SU-DHL-6 (cell line): Measurements from ENCODE around the gene BCAN.

Experiments
- H2AFZ ChIP-seq: fragments of 200-600 bp; sonication (generic); 2 replicates; pipeline ENCODE4 v1.6.1; 2014; ENCODE audit warnings: low read depth, mild to moderate bottlenecking, moderate library complexity, mixed read lengths, antibody characterized with exemption, low read length; ENCODE audit not compliant: severe bottlenecking
- H3F3A ChIP-seq: fragments of 200-600 bp; shearing (Covaris generic); 2 replicates; pipeline ENCODE4 v1.6.0; 2016; ENCODE audit warnings: antibody characterized with exemption, mild to moderate bottlenecking; ENCODE audit not compliant: insufficient read depth
- H3K27ac ChIP-seq: fragments of 200-600 bp; sonication (generic); 2 replicates; pipeline ENCODE4 v1.5.1; 2016; ENCODE audit warnings: low read depth, mild to moderate bottlenecking, low read length, moderate library complexity, mixed read lengths
- H3K27me3 ChIP-seq: fragments of 200-600 bp; sonication (generic), shearing (Covaris generic); 2 replicates; pipeline ENCODE4 v1.6.0; 2014; ENCODE audit warnings: mild to moderate bottlenecking, low read length
- H3K36me3 ChIP-seq: fragments of 200-600 bp; sonication (generic); 2 replicates; pipeline ENCODE4 v1.6.1; 2014; ENCODE audit warnings: mild to moderate bottlenecking, low read length, mixed read lengths
- H3K4me2 ChIP-seq: fragments of 300-600, 200-600 bp; shearing (Covaris generic), sonication (generic); 2 replicates; pipeline ENCODE4 v1.6.0; 2014; ENCODE audit warnings: low read length, low read depth, mild to moderate bottlenecking; ENCODE audit not compliant: poor library complexity, severe bottlenecking
- H3K4me3 ChIP-seq: fragments of 200-600 bp; sonication (generic); 2 replicates; pipeline ENCODE4 v1.5.1; 2014; ENCODE audit warnings: antibody characterized with exemption, low read length, mild to moderate bottlenecking, mixed read lengths; ENCODE audit not compliant: insufficient read depth, poor library complexity, severe bottlenecking
- H3K79me2 ChIP-seq: fragments of 200-600 bp; sonication (generic); 2 replicates; pipeline ENCODE4 v1.6.1; 2014; ENCODE audit warnings: mild to moderate bottlenecking, low read length, moderate library complexity; ENCODE audit not compliant: insufficient read depth
- H3K9ac ChIP-seq: fragments of 200-600 bp; sonication (generic); 2 replicates; pipeline ENCODE4 v1.7.0; 2014; ENCODE audit warnings: mild to moderate bottlenecking, low read length
- H3K9me2 ChIP-seq: fragments of 200-600 bp; sonication (generic); replicated peaks from 2 replicates; pipeline ENCODE4 v1.6.1; 2014; ENCODE audit warnings: low read length; ENCODE audit not compliant: insufficient read depth
- H3K9me3 ChIP-seq: fragments of 200-600 bp; sonication (generic); 2 replicates; pipeline ENCODE4 v1.6.1; 2014; ENCODE audit warnings: low read length, mixed read lengths; ENCODE audit not compliant: insufficient read depth
- H4K20me1 ChIP-seq: fragments of 200-600 bp; sonication (generic); 2 replicates; pipeline ENCODE4 v1.6.1; 2014; ENCODE audit warnings: low read depth, mild to moderate bottlenecking, antibody characterized with exemption, low read length, moderate library complexity, mixed read lengths
- CTCF ChIP-seq: fragments of 200-600 bp; sonication (generic); IDR thresholded peaks from one replicate; pipeline ENCODE4 v1.5.1; 2017; ENCODE audit warnings: antibody characterized with exemption, mild to moderate bottlenecking, low read length, moderate library complexity; ENCODE audit not compliant: insufficient read depth, poor library complexity, severe bottlenecking
- EZH2phosphoT487 ChIP-seq: fragments of 200-600 bp; sonication (generic), shearing (Covaris generic); conservative IDR thresholded peaks from 2 replicates; pipeline ENCODE4 v1.6.1; 2018; ENCODE audit warnings: mild to moderate bottlenecking, antibody characterized with exemption, low read length, moderate library complexity, mixed read lengths

BCAN gene

GRCh38 chr1:156639601-156640101 is 2.3 kb upstream of the BCAN start:
- Histone ChIP-seq H3K79me2 (no peaks in the 10 kb centered on the region), H3K9me3 (no peaks in the 10 kb centered on the region), H3K4me3 (no peak overlapping the region), H3K4me2 (no peak overlapping the region), H3K27me3 (no peaks in the 10 kb centered on the region), H3K36me3 (no peaks in the 10 kb centered on the region), H4K20me1 (no peaks in the 10 kb centered on the region), H3K27ac (no peak overlapping the region), H3K9me2 (no peaks in the 10 kb centered on the region), H2AFZ (no peak overlapping the region), H3K9ac (no peak overlapping the region), H3F3A (no peaks in the 10 kb centered on the region)
- TF ChIP-seq CTCF (no peak), EZH2phosphoT487 (no peak)

GRCh38 chr1:156640842-156641706 is 843 bp upstream of the BCAN start:
- Histone ChIP-seq H2AFZ (no peak overlapping the region), H4K20me1 (no peaks in the 10 kb centered on the region), H3K9me2 (no peaks in the 10 kb centered on the region), H3K4me2 (no peak overlapping the region), H3K9ac (no peak overlapping the region), H3F3A (no peaks in the 10 kb centered on the region), H3K9me3 (no peaks in the 10 kb centered on the region), H3K79me2 (no peaks in the 10 kb centered on the region), H3K4me3 (no peak overlapping the region), H3K36me3 (no peaks in the 10 kb centered on the region), H3K27ac (no peak overlapping the region), H3K27me3 (no peaks in the 10 kb centered on the region)
- TF ChIP-seq CTCF (no peak), EZH2phosphoT487 (no peak)

- H3K4me3 ChIP-seq = no peak overlapping the region
- no peaks in the 10 kb centered on the region for H3K36me3 ChIP-seq
- no peaks in the 10 kb centered on the region for H3K27me3 ChIP-seq
- no peaks in the 10 kb centered on the region for H3K79me2 ChIP-seq
- TF ChIP-seq CTCF (no peak), EZH2phosphoT487 (no peak)
- H3F3A ChIP-seq = no peaks in the 10 kb centered on the region
- H3K9me3 ChIP-seq = no peaks in the 10 kb centered on the region
- no peaks in the 10 kb centered on the region for H3K9me2 ChIP-seq
- H3K9ac ChIP-seq = no peak overlapping the region
- no peak overlapping the region for H2AFZ ChIP-seq
- H4K20me1 ChIP-seq = no peaks in the 10 kb centered on the region
- no peak overlapping the region for H3K27ac ChIP-seq
- H3K4me2 ChIP-seq = no peak overlapping the region
These were observed 540 bp downstream of the BCAN start for GRCh38 chr1:156642265-156643048.
